ENCODE data around the gene WBP2. TPM values are rescaled to one million over a fixed set of nuclear protein-coding genes. Genes with fewer than 3 reads are reported as not detected.
A peak's percentile ranks its signal among the peaks of the same experiment; 100 is the strongest.

WBP2 gene
- total and polyA plus RNA-seq, 12 donors, result 130 to 210 (median 173) TPM

GRCh38 chr17:75838410-75838809, 16.7 kb downstream of the WBP2 start:
- 59 to 68% methylated on average over 15 of the region's 15 CpGs for WGBS, 2 donors
- DNase-seq (no peak), ATAC-seq (peak in 5 of 8 donors; percentile 4 to 61 (median 35))
- Histone ChIP-seq H3K27ac (no peak overlapping the region), H3K9me3 (no peaks in the 10 kb centered on the region), H3K4me3 (no peak overlapping the region), H3K4me1 (peaks cover 0 to 29% (median 9%) of the 10 kb centered on the region in 9 donors), H3K27me3 (no peaks in the 10 kb centered on the region), H3K36me3 (peaks cover 0 to 71% (median 0%) of the 10 kb centered on the region in 9 donors)
- TF ChIP-seq, protein P1, sequence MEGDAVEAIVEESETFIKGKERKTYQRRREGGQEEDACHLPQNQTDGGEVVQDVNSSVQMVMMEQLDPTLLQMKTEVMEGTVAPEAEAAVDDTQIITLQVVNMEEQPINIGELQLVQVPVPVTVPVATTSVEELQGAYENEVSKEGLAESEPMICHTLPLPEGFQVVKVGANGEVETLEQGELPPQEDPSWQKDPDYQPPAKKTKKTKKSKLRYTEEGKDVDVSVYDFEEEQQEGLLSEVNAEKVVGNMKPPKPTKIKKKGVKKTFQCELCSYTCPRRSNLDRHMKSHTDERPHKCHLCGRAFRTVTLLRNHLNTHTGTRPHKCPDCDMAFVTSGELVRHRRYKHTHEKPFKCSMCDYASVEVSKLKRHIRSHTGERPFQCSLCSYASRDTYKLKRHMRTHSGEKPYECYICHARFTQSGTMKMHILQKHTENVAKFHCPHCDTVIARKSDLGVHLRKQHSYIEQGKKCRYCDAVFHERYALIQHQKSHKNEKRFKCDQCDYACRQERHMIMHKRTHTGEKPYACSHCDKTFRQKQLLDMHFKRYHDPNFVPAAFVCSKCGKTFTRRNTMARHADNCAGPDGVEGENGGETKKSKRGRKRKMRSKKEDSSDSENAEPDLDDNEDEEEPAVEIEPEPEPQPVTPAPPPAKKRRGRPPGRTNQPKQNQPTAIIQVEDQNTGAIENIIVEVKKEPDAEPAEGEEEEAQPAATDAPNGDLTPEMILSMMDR (IDR thresholded peaks at IDR 0.05), result no peak
- intact Hi-C loops (cut with DNase I), result no loop called here

- Histone ChIP-seq H3K27ac (no peak overlapping the region), H3K4me1 (peaks cover 0 to 30% (median 14%) of the 10 kb centered on the region in 9 donors), H3K36me3 (peaks cover 0 to 76% (median 0%) of the 10 kb centered on the region in 9 donors), H3K4me3 (no peak overlapping the region), H3K27me3 (no peaks in the 10 kb centered on the region), H3K9me3 (no peaks in the 10 kb centered on the region)
- intact Hi-C loops (cut with DNase I), result no loop called here
- WGBS, 2 donors, result 41 to 53% methylated on average over 7 of the region's 7 CpGs
- no peak for DNase-seq
- TF ChIP-seq, protein P1 (IDR thresholded peaks at IDR 0.05), result no peak
- peak in 3 of 8 donors; percentile 2 to 48 (median 32) for ATAC-seq
These were observed 17.2 kb downstream of the WBP2 start for GRCh38 chr17:75837899-75838298.

- no peaks in the 10 kb centered on the region for H3K9me3 ChIP-seq
- no peak overlapping the region for H3K4me3 ChIP-seq
- H3K36me3 ChIP-seq, result peaks cover 0 to 75% (median 0%) of the 10 kb centered on the region in 9 donors
- DNase-seq (no peak), ATAC-seq (no peak)
- WGBS, 2 donors, result 81 to 89% methylated on average over 9 of the region's 9 CpGs
- no peaks in the 10 kb centered on the region for H3K27me3 ChIP-seq
- peaks cover 0 to 40% (median 21%) of the 10 kb centered on the region in 9 donors for H3K4me1 ChIP-seq
- H3K27ac ChIP-seq, result no peak overlapping the region
- intact Hi-C loops (cut with DNase I), result no loop called here
- TF ChIP-seq, protein P1 (IDR thresholded peaks at IDR 0.05), result no peak
These were observed 18.5 kb downstream of the WBP2 start for GRCh38 chr17:75836605-75837004.

DNA sequence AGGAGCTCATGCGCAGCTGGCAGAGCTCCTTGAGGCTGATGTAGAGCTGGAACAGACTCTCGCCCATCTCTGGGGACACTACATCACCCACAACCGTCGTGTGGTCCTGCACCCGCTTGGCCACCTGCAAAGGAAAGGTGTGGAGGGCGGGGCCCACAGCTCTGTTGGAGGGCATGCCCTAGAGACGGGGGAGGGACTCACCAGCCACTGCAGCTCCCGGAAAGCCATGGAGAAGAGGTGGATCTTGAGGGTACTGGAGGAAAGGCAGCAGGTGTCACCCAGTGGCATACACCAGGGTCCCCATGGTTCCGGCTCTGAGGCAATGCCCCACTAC, 19.5 kb downstream of the WBP2 start:
- intact Hi-C loops (cut with DNase I), result no loop called here
- Histone ChIP-seq H3K27me3 (no peaks in the 10 kb centered on the region), H3K36me3 (peaks cover 0 to 83% (median 0%) of the 10 kb centered on the region in 9 donors), H3K4me1 (peaks cover 0 to 44% (median 21%) of the 10 kb centered on the region in 9 donors), H3K27ac (no peak overlapping the region), H3K9me3 (no peaks in the 10 kb centered on the region), H3K4me3 (no peak overlapping the region)
- 84 to 92% methylated on average over 9 of the region's 9 CpGs for WGBS, 2 donors
- DNase-seq (no peak), ATAC-seq (no peak)
- TF ChIP-seq, protein P1 (IDR thresholded peaks at IDR 0.05), result no peak

Data from heart right ventricle (tissue), 16 donors.